CD4-positive, CD25-positive, alpha-beta regulatory T cell (primary cell): ENCODE results near the gene HOXD11. TPM values are rescaled to one million over a fixed set of nuclear protein-coding genes. Genes with fewer than 3 reads are reported as not detected.

Experiments
- ATAC-seq, 2 donors: fragments of 150-1000 bp; cut with Tn5 transposase; one replicate each; pipeline ENCODE4 v1.10.0; 2021; ENCODE audit warnings: low read depth in 2 of 2, moderate number of reproducible peaks in 2 of 2, moderate library complexity in 1 of 2
- DNase-seq, 3 donors: peaks; one replicate each; pipeline versions ENCODE4 v3.0.0 to v3.0.0-alpha.2; 2012 to 2022; ENCODE audit warnings: mixed read lengths in 1 of 3
- H3K27ac ChIP-seq: one replicate; pipeline ENCODE4 v1.7.0; 2013; ENCODE audit warnings: mild to moderate bottlenecking, low read length; ENCODE audit not compliant: insufficient read depth, poor library complexity, severe bottlenecking
- H3K27me3 ChIP-seq: one replicate; pipeline ENCODE4 v1.7.0; 2013; ENCODE audit warnings: low read length; ENCODE audit not compliant: control insufficient read depth, insufficient read depth
- H3K36me3 ChIP-seq: one replicate; pipeline ENCODE4 v1.7.0; 2013; ENCODE audit warnings: mild to moderate bottlenecking, low read length, moderate library complexity; ENCODE audit not compliant: control insufficient read depth, insufficient read depth
- H3K4me1 ChIP-seq: 2 replicates; pipeline ENCODE4 v1.7.0; 2013; ENCODE audit warnings: mild to moderate bottlenecking, low read length; ENCODE audit not compliant: insufficient read depth, control insufficient read depth, poor library complexity, severe bottlenecking
- H3K4me3 ChIP-seq: one replicate; pipeline ENCODE4 v1.7.0; 2013; ENCODE audit warnings: low read depth, mild to moderate bottlenecking, low read length, moderate library complexity
- H3K9me3 ChIP-seq, 2 experiments: 1 replicate in 1 of 2; 2 replicates in 1 of 2; pipeline ENCODE4 v1.7.0; 2013; ENCODE audit warnings: low read length in 2 of 2, mild to moderate bottlenecking in 1 of 2, moderate library complexity in 1 of 2; ENCODE audit not compliant: control insufficient read depth in 2 of 2
- H3K27ac Mint-ChIP-seq, 3 donors: one replicate each; pipeline ENCODE4 v1.8.0; 2020 to 2022; ENCODE audit warnings: mild to moderate bottlenecking in 3 of 3, mixed read lengths in 3 of 3, moderate library complexity in 2 of 3
- H3K27me3 Mint-ChIP-seq: one replicate; pipeline ENCODE4 v1.8.0; 2022; ENCODE audit warnings: mild to moderate bottlenecking, mixed read lengths
- H3K36me3 Mint-ChIP-seq: one replicate; pipeline ENCODE4 v1.8.0; 2020; ENCODE audit warnings: mixed read lengths
- H3K4me1 Mint-ChIP-seq, 4 donors: one replicate each; pipeline ENCODE4 v1.8.0; 2020 to 2022; ENCODE audit warnings: mixed read lengths in 4 of 4, mild to moderate bottlenecking in 1 of 4
- H3K4me3 Mint-ChIP-seq, 4 donors: one replicate each; pipeline ENCODE4 v1.8.0; 2020 to 2022; ENCODE audit warnings: mild to moderate bottlenecking in 4 of 4, mixed read lengths in 4 of 4, moderate library complexity in 3 of 4
- H3K9me3 Mint-ChIP-seq, 7 donors: one replicate each; pipeline ENCODE4 v1.8.0; 2020 to 2022; ENCODE audit warnings: mixed read lengths in 7 of 7, mild to moderate bottlenecking in 3 of 7, moderate library complexity in 2 of 7
- polyA plus RNA-seq, 4 donors: library from polyadenylated mRNA; unstranded; fragments of 300-500 nt; fragmentation: Illumina TruSeq; gene quantifications; one replicate each; pipeline ENCODE4 v1.2.3, GENCODE V29; 2021
- total RNA-seq: library from RNA; stranded (reverse); gene quantifications from one replicate; pipeline ENCODE4 v1.2.3, GENCODE V29; 2022

HOXD11 gene
- total and polyA plus RNA-seq, 5 donors from 2014 or later: not detected

DNA sequence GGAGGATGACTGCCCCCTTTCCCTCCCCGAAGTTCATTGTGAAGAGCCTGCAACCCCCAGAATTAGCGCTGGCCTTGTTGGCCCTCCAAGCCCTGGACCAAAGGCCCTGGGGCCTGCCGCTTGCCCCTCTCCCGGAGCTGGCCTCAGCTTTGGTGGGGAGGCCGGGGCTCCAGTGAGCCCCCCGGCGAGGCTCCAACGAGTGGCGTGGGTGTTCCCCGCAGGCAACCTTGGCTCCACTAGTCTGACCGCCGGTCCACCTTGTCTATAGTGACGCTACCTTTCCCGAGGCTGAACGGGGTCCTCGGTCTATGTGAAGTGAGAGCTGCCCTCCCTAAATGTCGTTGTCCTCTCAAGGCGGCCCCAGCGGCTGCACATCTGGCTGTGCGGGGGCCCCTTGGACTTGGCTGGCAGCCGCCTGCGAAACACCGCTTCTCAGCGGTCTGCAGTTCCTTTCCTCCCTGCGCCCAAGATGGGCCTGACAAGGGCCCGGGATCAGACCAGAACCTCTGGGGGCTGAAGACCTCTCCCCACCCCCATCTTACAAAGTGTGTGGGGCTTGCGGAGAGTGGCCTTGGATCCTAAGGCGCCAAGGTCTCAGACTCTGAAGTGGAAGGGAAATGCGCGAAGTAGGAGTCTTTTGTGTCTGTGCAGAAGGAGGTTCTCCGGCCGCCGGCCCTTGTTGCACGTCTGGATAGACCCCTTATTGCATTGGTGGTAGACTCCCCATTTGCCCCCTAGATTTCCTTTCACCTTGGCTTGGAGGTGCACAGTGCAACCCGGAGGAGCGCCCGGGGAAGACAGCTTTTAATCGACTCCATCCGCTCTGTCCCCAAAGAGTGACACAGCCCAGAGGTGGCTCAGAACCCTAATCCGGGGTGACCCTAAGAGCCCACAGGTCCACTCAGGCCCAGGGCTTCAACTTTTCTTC, 5.6 kb downstream of the HOXD11 start:
- Histone ChIP-seq H3K36me3 (no peaks in the 10 kb centered on the region), H3K4me3 (no peak overlapping the region), H3K4me1 (no peaks in the 10 kb centered on the region), H3K27me3 (peaks cover 59% of the 10 kb centered on the region), H3K27ac (no peak overlapping the region), H3K9me3 (peaks cover 0 to 26% of the 10 kb centered on the region in 2 experiments)
- H3K4me3 Mint-ChIP-seq: peak overlapping the region in 2 of 4 donors; percentile 22 to 54
- peaks cover 88% of the 10 kb centered on the region for H3K27me3 Mint-ChIP-seq
- H3K36me3 Mint-ChIP-seq: peaks cover 4% of the 10 kb centered on the region
- no peak overlapping the region for H3K27ac Mint-ChIP-seq
- H3K9me3 Mint-ChIP-seq: peaks cover 0 to 22% (median 2%) of the 10 kb centered on the region in 7 donors
- no peak for DNase-seq
- no peak for ATAC-seq
- peaks cover 0 to 14% (median 7%) of the 10 kb centered on the region in 4 donors for H3K4me1 Mint-ChIP-seq

DNA sequence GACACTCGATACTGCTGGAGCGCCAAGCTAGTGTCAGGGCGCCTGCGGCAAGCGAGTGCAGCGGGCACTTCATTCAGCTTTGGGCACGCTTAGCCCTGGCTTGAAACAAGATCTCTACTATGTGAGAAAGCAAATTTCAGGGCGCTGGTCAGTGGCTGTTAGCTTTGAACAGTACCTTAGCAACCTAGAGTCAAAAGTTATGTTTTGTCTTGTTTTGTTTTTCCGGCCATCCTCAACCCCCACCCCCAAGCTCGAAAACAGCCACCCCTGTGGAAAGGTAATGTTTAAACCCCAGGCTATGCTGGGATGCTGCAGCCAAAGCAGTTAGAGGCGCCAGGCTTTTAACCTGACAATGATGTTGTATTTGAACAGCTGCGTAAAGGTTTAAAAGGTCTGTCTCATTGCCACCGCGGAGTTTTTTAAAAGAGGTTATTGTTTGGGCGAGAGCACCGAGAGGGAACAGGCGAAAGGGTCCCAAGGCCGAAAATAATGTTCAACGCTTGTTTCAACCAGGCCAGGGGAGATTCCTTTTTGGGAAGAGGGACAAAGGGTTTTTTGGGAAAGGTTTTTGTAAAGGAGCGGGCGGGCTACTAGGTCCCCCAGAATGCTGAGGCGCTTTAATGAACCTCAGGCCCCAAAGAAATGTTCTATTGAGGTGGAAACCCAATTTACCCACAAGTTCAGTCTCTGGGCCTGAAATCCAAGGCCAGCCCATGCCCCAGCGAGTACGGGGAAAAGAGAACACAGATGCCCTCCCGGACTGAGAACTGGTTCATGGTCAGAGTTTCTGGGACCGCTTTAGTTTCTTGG, 7.2 kb downstream of the HOXD11 start:
- Histone ChIP-seq H3K27ac (no peak overlapping the region), H3K27me3 (peaks cover 69% of the 10 kb centered on the region), H3K4me1 (no peaks in the 10 kb centered on the region), H3K4me3 (no peak overlapping the region), H3K36me3 (no peaks in the 10 kb centered on the region), H3K9me3 (peaks cover 3 to 24% of the 10 kb centered on the region in 2 experiments)
- peaks cover 5% of the 10 kb centered on the region for H3K36me3 Mint-ChIP-seq
- peaks cover 0 to 22% (median 3%) of the 10 kb centered on the region in 7 donors for H3K9me3 Mint-ChIP-seq
- H3K27me3 Mint-ChIP-seq: peaks cover 91% of the 10 kb centered on the region
- DNase-seq (no peak), ATAC-seq (no peak)
- no peak overlapping the region for H3K4me3 Mint-ChIP-seq
- peaks cover 4 to 8% (median 6%) of the 10 kb centered on the region in 4 donors for H3K4me1 Mint-ChIP-seq
- no peak overlapping the region for H3K27ac Mint-ChIP-seq

DNA sequence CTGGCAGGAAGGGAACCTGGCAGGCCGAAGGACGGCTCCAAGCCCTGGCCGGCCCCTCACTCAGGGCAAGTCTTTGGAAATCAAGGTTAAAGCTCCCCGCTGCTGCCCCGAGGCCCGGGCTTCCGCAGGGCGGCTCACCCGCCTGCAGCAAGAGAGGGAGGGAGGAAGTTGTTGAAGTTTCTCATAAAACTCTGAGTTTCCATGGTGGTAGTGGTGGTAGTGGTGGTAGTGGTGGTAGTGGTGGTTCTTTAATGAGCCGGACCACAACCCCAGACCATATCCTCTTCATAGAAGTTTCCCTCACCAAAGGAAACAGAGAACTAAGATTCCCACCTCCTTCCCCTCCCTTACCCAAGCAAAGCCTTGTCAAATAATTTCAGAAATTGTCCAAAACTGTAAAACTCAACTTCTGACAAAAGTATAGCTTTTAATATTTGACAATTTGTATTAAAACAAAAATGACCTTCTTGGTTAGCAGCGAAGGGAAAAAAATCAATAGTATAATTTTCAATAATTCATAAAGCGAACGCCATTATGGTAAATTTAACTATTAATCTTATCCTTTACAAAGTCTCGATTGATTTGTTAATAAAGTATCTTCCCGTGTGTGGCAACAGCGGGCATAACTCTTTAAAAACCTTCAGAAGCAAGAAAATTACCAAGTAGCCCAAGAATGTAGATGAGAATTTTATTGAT, 8.0 kb downstream of the HOXD11 start:
- peaks cover 0 to 25% (median 3%) of the 10 kb centered on the region in 7 donors for H3K9me3 Mint-ChIP-seq
- no peak overlapping the region for H3K4me3 Mint-ChIP-seq
- no peak overlapping the region for H3K27ac Mint-ChIP-seq
- no peak for ATAC-seq
- Histone ChIP-seq H3K27ac (no peak overlapping the region), H3K9me3 (peaks cover 6 to 22% of the 10 kb centered on the region in 2 experiments), H3K4me1 (no peaks in the 10 kb centered on the region), H3K36me3 (no peaks in the 10 kb centered on the region), H3K4me3 (no peak overlapping the region), H3K27me3 (peaks cover 70% of the 10 kb centered on the region)
- peaks cover 90% of the 10 kb centered on the region for H3K27me3 Mint-ChIP-seq
- DNase-seq: no peak
- peaks cover 3% of the 10 kb centered on the region for H3K36me3 Mint-ChIP-seq
- peaks cover 0 to 8% (median 5%) of the 10 kb centered on the region in 4 donors for H3K4me1 Mint-ChIP-seq

DNA sequence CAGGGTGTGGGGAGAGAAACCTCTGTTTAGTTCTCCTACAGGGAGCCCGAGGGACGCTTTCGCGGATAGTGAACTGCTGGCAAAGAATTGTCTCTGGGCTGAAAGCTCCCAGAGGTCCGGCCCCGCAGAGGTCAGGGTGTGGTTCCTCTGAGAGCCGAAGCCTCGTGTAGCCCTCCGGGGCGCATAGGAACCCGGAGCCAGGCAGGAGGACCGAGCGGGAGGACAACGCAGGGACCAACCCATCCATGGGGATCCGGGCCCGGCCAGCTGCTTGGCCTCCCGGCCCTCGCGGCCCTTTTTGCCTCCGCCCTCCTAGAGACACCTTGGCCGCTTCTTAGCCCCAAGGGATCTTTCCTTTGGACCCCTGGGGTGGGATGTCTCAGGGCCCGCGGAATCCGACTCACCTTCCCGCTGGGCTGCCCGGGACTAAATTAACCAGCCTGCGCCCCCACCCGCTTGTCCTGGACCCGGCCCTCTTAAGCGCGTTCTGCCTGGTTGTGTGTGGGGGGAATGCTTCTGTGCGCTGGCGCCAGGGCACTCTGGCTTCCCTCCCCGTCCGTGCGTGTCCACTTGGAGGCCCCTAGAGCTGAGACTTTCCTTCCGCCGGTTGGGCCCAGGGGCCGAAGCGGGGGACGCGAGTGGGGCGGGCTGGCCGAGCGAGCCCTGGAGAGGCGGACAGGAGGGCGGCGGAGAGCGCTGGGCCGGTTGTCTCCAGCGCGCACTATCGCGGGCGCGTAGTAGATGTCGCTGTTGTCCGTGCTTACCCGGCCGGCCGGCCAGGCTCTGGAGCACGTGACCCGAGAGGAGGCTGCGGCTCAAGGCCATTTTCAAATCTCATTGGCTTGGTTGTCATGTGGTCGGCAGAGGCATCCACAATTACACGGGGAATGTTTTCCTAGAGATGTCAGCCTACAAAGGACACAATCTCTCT, 9.1 kb downstream of the HOXD11 start, which contains the start of gene HOXD10:
Gene HOXD10 (plus strand): TSS at position 896 of the 931 bp plus-strand sequence. CDS start 56 bp downstream, outside the sequence.
- H3K27ac Mint-ChIP-seq: peak within 1 kb of the TSS in 1 of 3 donors; percentile 83
- Histone ChIP-seq H3K9me3 (peaks cover 7 to 18% of the 10 kb centered on the region in 2 experiments), H3K4me3 (no peak within 1 kb of the TSS), H3K4me1 (no peaks in the 10 kb centered on the region), H3K36me3 (no peaks in the 10 kb centered on the region), H3K27me3 (peaks cover 70% of the 10 kb centered on the region), H3K27ac (no peak within 1 kb of the TSS)
- peaks cover 0 to 23% (median 3%) of the 10 kb centered on the region in 7 donors for H3K9me3 Mint-ChIP-seq
- ATAC-seq (no peak), DNase-seq (no peak)
- H3K4me3 Mint-ChIP-seq: peak within 1 kb of the TSS in 1 of 4 donors; percentile 69
- peaks cover 90% of the 10 kb centered on the region for H3K27me3 Mint-ChIP-seq
- peaks cover 3% of the 10 kb centered on the region for H3K36me3 Mint-ChIP-seq
- H3K4me1 Mint-ChIP-seq: peaks cover 3 to 8% (median 5%) of the 10 kb centered on the region in 4 donors

GRCh38 chr2:176117162-176117822, 10.2 kb downstream of the HOXD11 start:
- Mint-ChIP-seq H3K36me3 (peaks cover 3% of the 10 kb centered on the region), H3K4me1 (peaks cover 2 to 6% (median 5%) of the 10 kb centered on the region in 4 donors), H3K27me3 (peaks cover 83% of the 10 kb centered on the region), H3K4me3 (peak overlapping the region in 1 of 4 donors; percentile 69), H3K9me3 (peaks cover 0 to 18% (median 3%) of the 10 kb centered on the region in 7 donors), H3K27ac (peak overlapping the region in 1 of 3 donors; percentile 83)
- Histone ChIP-seq H3K9me3 (peaks cover 7 to 16% of the 10 kb centered on the region in 2 experiments), H3K27ac (no peak overlapping the region), H3K4me1 (peaks cover 4% of the 10 kb centered on the region), H3K36me3 (no peaks in the 10 kb centered on the region), H3K4me3 (no peak overlapping the region), H3K27me3 (peaks cover 68% of the 10 kb centered on the region)
- DNase-seq (no peak), ATAC-seq (no peak)

- Histone ChIP-seq H3K4me3 (no peak overlapping the region), H3K27me3 (peaks cover 65% of the 10 kb centered on the region), H3K27ac (no peak overlapping the region), H3K4me1 (peaks cover 10% of the 10 kb centered on the region), H3K36me3 (no peaks in the 10 kb centered on the region), H3K9me3 (peaks cover 7 to 16% of the 10 kb centered on the region in 2 experiments)
- H3K4me3 Mint-ChIP-seq: peak overlapping the region in 1 of 4 donors; percentile 69
- DNase-seq (no peak), ATAC-seq (no peak)
- H3K4me1 Mint-ChIP-seq: peaks cover 5 to 6% (median 5%) of the 10 kb centered on the region in 4 donors
- H3K9me3 Mint-ChIP-seq: peaks cover 0 to 18% (median 3%) of the 10 kb centered on the region in 7 donors
- no peak overlapping the region for H3K27ac Mint-ChIP-seq
- H3K36me3 Mint-ChIP-seq: peaks cover 3% of the 10 kb centered on the region
- H3K27me3 Mint-ChIP-seq: peaks cover 78% of the 10 kb centered on the region
These were observed 10.8 kb downstream of the HOXD11 start for GRCh38 chr2:176117823-176118371.
